HEK293T (cell line): ENCODE data around the gene SLC4A1.

Source experiments
- CTCF ChIA-PET: fragments of 350-600 bp; formaldehyde crosslinking; extraction: SDS; loops from one replicate; lab custom pipeline; 2021; ENCODE audit warnings: antibody characterized with exemption, inconsistent platforms; lab: Yijun Ruan, JAX
- POLR2A ChIA-PET: fragments of 350-600 bp; formaldehyde crosslinking; extraction: SDS; loops from one replicate; lab custom pipeline; 2020; ENCODE audit warnings: antibody characterized with exemption, inconsistent platforms; lab: Yijun Ruan, JAX
- DNase-seq: peaks from one replicate; pipeline ENCODE4 v3.0.0; 2012; ENCODE audit warnings: mixed read lengths; ENCODE audit errors: extremely low spot score
- ARNT ChIP-seq: fragments of 450-650 bp; IDR thresholded peaks from 2 replicates; pipeline ENCODE4 v1.6.1; 2017; ENCODE audit warnings: mild to moderate bottlenecking
- BHLHE40 ChIP-seq: fragments of 450-650 bp; IDR thresholded peaks from 2 replicates; pipeline ENCODE4 v1.6.1; 2016; ENCODE audit warnings: mild to moderate bottlenecking, moderate library complexity, borderline replicate concordance
- CTBP1 ChIP-seq: fragments of 450-650 bp; IDR thresholded peaks from 2 replicates; pipeline ENCODE4 v1.6.1; 2016; ENCODE audit warnings: borderline replicate concordance
- ELF4 ChIP-seq: fragments of 450-650 bp; IDR thresholded peaks from 2 replicates; pipeline ENCODE4 v1.6.1; 2017; ENCODE audit warnings: antibody characterized with exemption
- FOXA1 ChIP-seq: fragments of 450-650 bp; IDR thresholded peaks from 2 replicates; pipeline ENCODE4 v1.6.1; 2016; ENCODE audit warnings: mild to moderate bottlenecking
- FOXK2 ChIP-seq: fragments of 450-650 bp; IDR thresholded peaks from 2 replicates; pipeline ENCODE4 v1.6.1; 2016; ENCODE audit warnings: mild to moderate bottlenecking
- FOXM1 ChIP-seq: fragments of 450-650 bp; IDR thresholded peaks from 2 replicates; pipeline ENCODE4 v1.6.1; 2017; ENCODE audit warnings: mild to moderate bottlenecking, borderline replicate concordance
- HDGF ChIP-seq: fragments of 450-650 bp; IDR thresholded peaks from 2 replicates; pipeline ENCODE4 v1.6.1; 2017; ENCODE audit warnings: antibody characterized with exemption, borderline replicate concordance
- L3MBTL2 ChIP-seq: fragments of 450-650 bp; conservative IDR thresholded peaks from 2 replicates; pipeline ENCODE4 v1.6.1; 2016; ENCODE audit warnings: mild to moderate bottlenecking
- LEF1 ChIP-seq: fragments of 450-650 bp; IDR thresholded peaks from 2 replicates; pipeline ENCODE4 v1.6.1; 2017; ENCODE audit warnings: mild to moderate bottlenecking, borderline replicate concordance
- NFRKB ChIP-seq: fragments of 450-650 bp; IDR thresholded peaks from 2 replicates; pipeline ENCODE4 v1.6.1; 2016; ENCODE audit warnings: mild to moderate bottlenecking, moderate library complexity
- SP1 ChIP-seq: fragments of 450-650 bp; IDR thresholded peaks from 2 replicates; pipeline ENCODE4 v1.6.1; 2017
- SUZ12 ChIP-seq: fragments of 450-650 bp; IDR thresholded peaks from 2 replicates; pipeline ENCODE4 v1.6.1; 2016; ENCODE audit warnings: mild to moderate bottlenecking
- TARDBP ChIP-seq: fragments of 450-650 bp; IDR thresholded peaks from 2 replicates; pipeline ENCODE4 v1.6.1; 2016
- ZNF384 ChIP-seq: fragments of 450-650 bp; IDR thresholded peaks from 2 replicates; pipeline ENCODE4 v1.6.1; 2016
- TF ChIP-seq, protein P1 (sequence below): fragments of 450-650 bp; IDR thresholded peaks from 2 replicates; pipeline ENCODE4 v1.6.1; 2016

SLC4A1 gene

GRCh38 chr17:44279666-44280391 lies 11.9 kb upstream of the SLC4A1 start:
- POLR2A ChIA-PET, result no interaction called here
- DNase-seq, result no peak
- CTCF ChIA-PET, result no interaction called here
- no peak for TF ChIP-seq ELF4
- TF ChIP-seq FOXM1, result no peak
- no peak for TF ChIP-seq TARDBP
- TF ChIP-seq, protein P1, sequence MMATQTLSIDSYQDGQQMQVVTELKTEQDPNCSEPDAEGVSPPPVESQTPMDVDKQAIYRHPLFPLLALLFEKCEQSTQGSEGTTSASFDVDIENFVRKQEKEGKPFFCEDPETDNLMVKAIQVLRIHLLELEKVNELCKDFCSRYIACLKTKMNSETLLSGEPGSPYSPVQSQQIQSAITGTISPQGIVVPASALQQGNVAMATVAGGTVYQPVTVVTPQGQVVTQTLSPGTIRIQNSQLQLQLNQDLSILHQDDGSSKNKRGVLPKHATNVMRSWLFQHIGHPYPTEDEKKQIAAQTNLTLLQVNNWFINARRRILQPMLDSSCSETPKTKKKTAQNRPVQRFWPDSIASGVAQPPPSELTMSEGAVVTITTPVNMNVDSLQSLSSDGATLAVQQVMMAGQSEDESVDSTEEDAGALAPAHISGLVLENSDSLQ, result no peak
- no peak for TF ChIP-seq LEF1
- TF ChIP-seq NFRKB, result no peak
- no peak for TF ChIP-seq ARNT
- TF ChIP-seq FOXK2, result no peak
- no peak for TF ChIP-seq SUZ12
- no peak for TF ChIP-seq CTBP1
- no peak for TF ChIP-seq ZNF384
- no peak for TF ChIP-seq FOXA1
- TF ChIP-seq HDGF, result no peak
- TF ChIP-seq SP1, result no peak
- TF ChIP-seq BHLHE40, result no peak
- no peak for TF ChIP-seq L3MBTL2

- TF ChIP-seq FOXK2 (no peak), HDGF (no peak), FOXM1 (no peak), L3MBTL2 (no peak), CTBP1 (no peak), LEF1 (no peak), ZNF384 (no peak), ELF4 (no peak), BHLHE40 (no peak), ARNT (no peak), TARDBP (no peak), NFRKB (no peak), SP1 (no peak), FOXA1 (no peak), SUZ12 (no peak)
- TF ChIP-seq, protein P1, result no peak
- ChIA-PET POLR2A (no interaction called here), CTCF (no interaction called here)
- DNase-seq, result no peak
Measured at GRCh38 chr17:44279346-44279665, 11.4 kb upstream of the SLC4A1 start.

- no peak for TF ChIP-seq NFRKB
- TF ChIP-seq FOXA1, result no peak
- no peak for TF ChIP-seq SP1
- no peak for TF ChIP-seq BHLHE40
- no peak for TF ChIP-seq CTBP1
- no peak for TF ChIP-seq HDGF
- no peak for TF ChIP-seq FOXK2
- TF ChIP-seq SUZ12, result no peak
- TF ChIP-seq ARNT, result no peak
- no peak for TF ChIP-seq TARDBP
- no peak for TF ChIP-seq L3MBTL2
- no peak for TF ChIP-seq ELF4
- no peak for TF ChIP-seq LEF1
- TF ChIP-seq, protein P1, result no peak
- no peak for TF ChIP-seq FOXM1
- TF ChIP-seq ZNF384, result no peak
- no peak for DNase-seq
- CTCF ChIA-PET, result no interaction called here
- POLR2A ChIA-PET, result interaction anchor here (0.8 kb wide), 1 partner anchor 41 kb away, joined by 3 read pairs; no protein-coding TSS in a partner anchor
Measured at GRCh38 chr17:44277976-44278375, 10.0 kb upstream of the SLC4A1 start.

DNA sequence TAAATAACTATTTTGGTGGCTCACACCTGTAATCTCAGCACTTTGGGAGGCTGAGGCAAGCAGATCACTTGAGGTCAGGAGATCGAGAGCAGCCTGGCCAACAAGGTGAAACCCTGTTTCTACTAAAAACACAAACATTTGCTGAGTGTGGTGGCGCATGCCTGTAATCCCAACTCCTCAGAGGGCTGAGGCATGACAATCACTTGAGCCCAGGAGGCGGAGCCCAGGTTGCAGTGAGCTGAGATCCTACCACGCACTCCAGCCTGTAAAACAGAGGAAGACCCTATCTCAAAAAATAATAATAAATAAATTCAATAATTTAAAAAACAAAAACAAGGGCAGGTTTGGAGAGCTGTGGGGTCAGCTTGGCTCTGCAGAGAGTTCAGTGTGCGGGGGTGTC lies 5.7 kb upstream of the SLC4A1 start:
- CTCF ChIA-PET, result no interaction called here
- POLR2A ChIA-PET, result interaction anchor here (0.7 kb wide), 1 partner anchor 94 kb away, joined by 4 read pairs; no protein-coding TSS in a partner anchor
- DNase-seq, result no peak
- no peak for TF ChIP-seq L3MBTL2
- TF ChIP-seq SP1, result no peak

DNA sequence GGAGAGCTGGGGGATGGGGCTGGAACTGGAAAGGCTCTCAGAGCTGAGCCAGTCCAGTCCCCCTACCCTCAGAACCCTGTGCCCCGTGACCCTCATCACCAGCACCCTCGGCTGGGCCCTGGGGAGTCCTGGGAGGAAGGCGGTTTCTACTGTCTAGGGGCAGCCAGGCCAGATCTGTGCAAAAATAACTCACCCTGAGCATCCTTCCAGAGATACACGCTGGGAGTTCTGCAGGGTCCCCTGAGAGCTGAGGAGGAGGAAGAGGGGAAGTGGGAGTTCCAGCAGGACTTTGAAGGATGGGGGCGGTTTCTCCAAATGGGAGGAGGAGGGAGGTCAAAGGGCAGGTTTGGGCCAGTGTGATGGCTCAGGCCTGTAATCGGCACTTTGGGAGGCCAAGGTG lies 5.0 kb upstream of the SLC4A1 start:
- ChIA-PET CTCF (no interaction called here), POLR2A (interaction anchor here (0.7 kb wide), 1 partner anchor 95 kb away, joined by 4 read pairs; no protein-coding TSS in a partner anchor)
- TF ChIP-seq SP1 (no peak), CTBP1 (no peak), FOXM1 (no peak), ARNT (no peak), HDGF (no peak), NFRKB (no peak), FOXA1 (no peak)
- TF ChIP-seq, protein P1, result no peak
- DNase-seq, result no peak
